Parathyroid adenoma (tissue), 2 donors: ENCODE results near the gene PITX2.

Experiments used
- H2AFZ ChIP-seq: fragments of 300-600 bp; sonication (generic); one replicate; pipeline ENCODE4 v1.7.0; 2017; ENCODE audit warnings: antibody characterized with exemption, mild to moderate bottlenecking
- H3K27ac ChIP-seq: fragments of 300-600 bp; sonication (generic); one replicate; pipeline ENCODE4 v1.7.0; 2017
- H3K27me3 ChIP-seq: fragments of 300-600 bp; sonication (generic); one replicate; pipeline ENCODE4 v1.7.0; 2017; ENCODE audit warnings: low read length; ENCODE audit not compliant: control insufficient read depth, insufficient read depth
- H3K36me3 ChIP-seq: fragments of 300-600 bp; sonication (generic); one replicate; pipeline ENCODE4 v1.7.0; 2017; ENCODE audit warnings: low read length; ENCODE audit not compliant: control insufficient read depth, insufficient read depth
- H3K4me1 ChIP-seq: fragments of 300-600 bp; sonication (generic); one replicate; pipeline ENCODE4 v1.7.0; 2017; ENCODE audit warnings: control low read depth
- H3K4me2 ChIP-seq: fragments of 300-600 bp; sonication (generic); one replicate; pipeline ENCODE4 v1.7.0; 2017; ENCODE audit warnings: low read length
- H3K4me3 ChIP-seq: fragments of 300-600 bp; sonication (generic); one replicate; pipeline ENCODE4 v1.7.0; 2017; ENCODE audit warnings: low read depth, low read length
- H3K79me2 ChIP-seq: fragments of 300-600 bp; sonication (generic); one replicate; pipeline ENCODE4 v1.7.0; 2017; ENCODE audit warnings: control low read depth
- H3K9ac ChIP-seq: fragments of 300-600 bp; sonication (generic); one replicate; pipeline ENCODE4 v1.7.0; 2017; ENCODE audit warnings: mild to moderate bottlenecking
- H3K9me3 ChIP-seq: fragments of 300-600 bp; sonication (generic); one replicate; pipeline ENCODE4 v1.7.0; 2017; ENCODE audit warnings: low read length; ENCODE audit not compliant: control insufficient read depth
- CTCF ChIP-seq: fragments of 300-600 bp; sonication (generic); IDR thresholded peaks from one replicate; pipeline ENCODE4 v1.7.0; 2017; ENCODE audit warnings: antibody characterized with exemption, mild to moderate bottlenecking
- donor health status: primary hyperparathyroidism.

Gene PITX2

GRCh38 chr4:110614173-110614963 is 8.5 kb downstream of the PITX2 start:
- H2AFZ ChIP-seq: no peak overlapping the region
- no peaks in the 10 kb centered on the region for H3K79me2 ChIP-seq
- no peak overlapping the region for H3K9ac ChIP-seq
- no peaks in the 10 kb centered on the region for H3K4me1 ChIP-seq
- H3K9me3 ChIP-seq: no peaks in the 10 kb centered on the region
- no peak overlapping the region for H3K4me3 ChIP-seq
- H3K4me2 ChIP-seq: no peak overlapping the region
- no peak overlapping the region for H3K27ac ChIP-seq
- H3K27me3 ChIP-seq: peaks cover 25% of the 10 kb centered on the region
- H3K36me3 ChIP-seq: no peaks in the 10 kb centered on the region
- no peak for TF ChIP-seq CTCF

- no peak overlapping the region for H3K4me3 ChIP-seq
- no peak overlapping the region for H3K4me2 ChIP-seq
- H3K27me3 ChIP-seq: peaks cover 25% of the 10 kb centered on the region
- H3K27ac ChIP-seq: no peak overlapping the region
- no peak overlapping the region for H3K9ac ChIP-seq
- no peaks in the 10 kb centered on the region for H3K36me3 ChIP-seq
- H2AFZ ChIP-seq: no peak overlapping the region
- H3K9me3 ChIP-seq: no peaks in the 10 kb centered on the region
- H3K4me1 ChIP-seq: no peaks in the 10 kb centered on the region
- H3K79me2 ChIP-seq: no peaks in the 10 kb centered on the region
- no peak for TF ChIP-seq CTCF
These were observed 9.1 kb downstream of the PITX2 start for GRCh38 chr4:110613745-110614144.

- H3K4me2 ChIP-seq: no peak overlapping the region
- peaks cover 19% of the 10 kb centered on the region for H3K27me3 ChIP-seq
- H3K4me1 ChIP-seq: no peaks in the 10 kb centered on the region
- H3K36me3 ChIP-seq: no peaks in the 10 kb centered on the region
- TF ChIP-seq CTCF: no peak
- H3K9ac ChIP-seq: no peak overlapping the region
- H3K4me3 ChIP-seq: no peak overlapping the region
- no peak overlapping the region for H2AFZ ChIP-seq
- H3K9me3 ChIP-seq: no peaks in the 10 kb centered on the region
- H3K27ac ChIP-seq: no peak overlapping the region
- no peaks in the 10 kb centered on the region for H3K79me2 ChIP-seq
These were observed 10.1 kb downstream of the PITX2 start for GRCh38 chr4:110612631-110613269.

- Histone ChIP-seq H3K4me3 (no peak overlapping the region), H3K9me3 (no peaks in the 10 kb centered on the region), H3K36me3 (no peaks in the 10 kb centered on the region), H3K27me3 (peaks cover 19% of the 10 kb centered on the region), H3K79me2 (no peaks in the 10 kb centered on the region), H2AFZ (no peak overlapping the region), H3K4me2 (no peak overlapping the region), H3K27ac (no peak overlapping the region), H3K9ac (no peak overlapping the region), H3K4me1 (no peaks in the 10 kb centered on the region)
- no peak for TF ChIP-seq CTCF
These were observed 10.9 kb downstream of the PITX2 start for GRCh38 chr4:110611968-110612447.
